SK-N-SH (cell line): ENCODE results near the gene ASXL2. TPM values are rescaled to one million over a fixed set of nuclear protein-coding genes. Genes with fewer than 3 reads are reported as not detected.

Experiments used
- CTCF ChIA-PET: fragments of 300-600, 350-600 bp; formaldehyde crosslinking; extraction: SDS; loops from one replicate; lab custom pipeline; 2021; lab: Yijun Ruan, JAX
- POLR2A ChIA-PET: fragments of 350-600 bp; sonication (Branson Sonifier 250); formaldehyde crosslinking; extraction: SDS; loops from one replicate; lab custom pipeline; 2020; ENCODE audit warnings: antibody characterized with exemption, inconsistent platforms; lab: Yijun Ruan, JAX
- DNase-seq: peaks from one replicate; pipeline ENCODE4 v3.0.0; 2012
- H2AFZ ChIP-seq: fragments of 200-600 bp; sonication (generic); 2 replicates; pipeline ENCODE4 v1.8.1; 2016; ENCODE audit warnings: antibody characterized with exemption, mild to moderate bottlenecking, low read depth
- H3F3A ChIP-seq: fragments of 200-600 bp; sonication (generic); replicated peaks from 2 replicates; pipeline ENCODE3; 2016; ENCODE audit warnings: antibody characterized with exemption, mild to moderate bottlenecking; ENCODE audit not compliant: insufficient read depth
- H3K27ac ChIP-seq, 2 experiments: fragments of 200-500 bp in 1 of 2; fragments of 200-600 bp in 1 of 2; sonication (Bioruptor generic) in 1 of 2; sonication (generic), shearing (Covaris generic) in 1 of 2; 2 replicates each; pipeline versions ENCODE4 v1.5.1 to v1.6.1; 2014 to 2016; ENCODE audit warnings: low read depth in 2 of 2, inconsistent platforms in 1 of 2, low read length in 1 of 2, mild to moderate bottlenecking in 1 of 2, mixed read lengths in 1 of 2
- H3K27me3 ChIP-seq: fragments of 200-600 bp; sonication (generic), shearing (Covaris generic); 2 replicates; pipeline ENCODE4 v1.6.1; 2016; ENCODE audit warnings: mixed run types; ENCODE audit not compliant: insufficient read depth
- H3K36me3 ChIP-seq, 2 experiments: fragments of 200-500 bp in 1 of 2; fragments of 200-600 bp in 1 of 2; sonication (Bioruptor generic) in 1 of 2; sonication (generic) in 1 of 2; replicated peaks in 1 of 2; 2 replicates each; pipeline versions ENCODE3 to v1.5.1; 2014 to 2016; ENCODE audit warnings: low read length in 1 of 2, mild to moderate bottlenecking in 1 of 2; ENCODE audit not compliant: insufficient read depth in 2 of 2, control insufficient read depth in 1 of 2
- H3K4me1 ChIP-seq, 2 experiments: fragments of 200-500 bp in 1 of 2; fragments of 200-600 bp in 1 of 2; sonication (Bioruptor generic) in 1 of 2; sonication (generic), shearing (Covaris generic) in 1 of 2; 2 replicates each; pipeline versions ENCODE4 v1.5.1 to v1.6.1; 2014 to 2016; ENCODE audit warnings: low read depth in 1 of 2, low read length in 1 of 2, mixed run types in 1 of 2; ENCODE audit not compliant: insufficient read depth in 2 of 2, control insufficient read depth in 1 of 2
- H3K4me2 ChIP-seq: fragments of 200-600 bp; sonication (generic), shearing (Covaris generic); 2 replicates; pipeline ENCODE4 v1.6.1; 2017; ENCODE audit warnings: mixed run types
- H3K4me3 ChIP-seq, 2 experiments: fragments of 200-500 bp in 1 of 2; fragments of 200-600 bp in 1 of 2; sonication (Bioruptor generic) in 1 of 2; sonication (generic), shearing (Covaris generic) in 1 of 2; 2 replicates each; pipeline versions ENCODE4 v1.5.1 to v1.8.1; 2014 to 2016; ENCODE audit warnings: low read depth in 2 of 2, inconsistent platforms in 1 of 2, low read length in 1 of 2, mild to moderate bottlenecking in 1 of 2, mixed read lengths in 1 of 2, moderate library complexity in 1 of 2
- H3K79me2 ChIP-seq: fragments of 200-600 bp; sonication (generic); 2 replicates; pipeline ENCODE4 v1.8.1; 2017; ENCODE audit warnings: mild to moderate bottlenecking; ENCODE audit not compliant: insufficient read depth
- H3K9ac ChIP-seq: fragments of 200-600 bp; sonication (generic); 2 replicates; pipeline ENCODE4 v1.6.1; 2017; ENCODE audit warnings: mixed run types
- H3K9me2 ChIP-seq: fragments of 200-600 bp; sonication (generic); 2 replicates; pipeline ENCODE4 v1.6.1; 2017; ENCODE audit warnings: mixed run types
- H3K9me3 ChIP-seq: fragments of 200-600 bp; sonication (generic); 2 replicates; pipeline ENCODE4 v1.6.1; 2017; ENCODE audit warnings: mixed run types, mild to moderate bottlenecking, moderate library complexity
- H4K20me1 ChIP-seq: fragments of 200-600 bp; sonication (generic); 2 replicates; pipeline ENCODE4 v1.6.1; 2017; ENCODE audit warnings: mild to moderate bottlenecking, mixed run types; ENCODE audit not compliant: insufficient read depth
- EP300 ChIP-seq, 2 experiments: IDR thresholded peaks; 2 replicates each; pipeline versions ENCODE4 v1.4.0 to v1.6.1; 2012; ENCODE audit warnings: borderline replicate concordance in 1 of 2, low read depth in 1 of 2, low read length in 1 of 2
- EZH2phosphoT487 ChIP-seq: fragments of 200-600 bp; sonication (generic); IDR thresholded peaks from 2 replicates; pipeline ENCODE4 v1.6.1; 2017; ENCODE audit warnings: low read depth, mixed run types, mild to moderate bottlenecking, antibody characterized with exemption, moderate library complexity, borderline replicate concordance
- FOSL2 ChIP-seq: IDR thresholded peaks from 2 replicates; pipeline ENCODE4 v1.4.0; 2012; ENCODE audit warnings: low read depth, mild to moderate bottlenecking, moderate library complexity, borderline replicate concordance
- FOXM1 ChIP-seq: IDR thresholded peaks from 2 replicates; pipeline ENCODE4 v1.4.0; 2012; ENCODE audit warnings: low read depth, mild to moderate bottlenecking
- GABPA ChIP-seq: IDR thresholded peaks from 2 replicates; pipeline ENCODE4 v1.4.0; 2012; ENCODE audit warnings: low read depth, mild to moderate bottlenecking
- GATA2 ChIP-seq: sonication (generic); formaldehyde crosslinking; IDR thresholded peaks from 2 replicates; pipeline ENCODE4 v1.5.0; 2020; ENCODE audit warnings: mild to moderate bottlenecking, missing genetic modification reagents
- JUND ChIP-seq: IDR thresholded peaks from 2 replicates; pipeline ENCODE4 v1.4.0; 2012
- MXI1 ChIP-seq: IDR thresholded peaks from 2 replicates; pipeline ENCODE4 v1.6.1; 2012; ENCODE audit warnings: mild to moderate bottlenecking, low read depth, low read length, improper control_type of control experiment
- NFIC ChIP-seq: IDR thresholded peaks from 2 replicates; pipeline ENCODE4 v1.4.0; 2012; ENCODE audit warnings: borderline replicate concordance
- PBX3 ChIP-seq: IDR thresholded peaks from 2 replicates; pipeline ENCODE4; 2012
- POLR2AphosphoS5 ChIP-seq: IDR thresholded peaks from 2 replicates; pipeline ENCODE4 v1.6.1; 2012; ENCODE audit warnings: low read depth, low read length
- RAD21 ChIP-seq: IDR thresholded peaks from 2 replicates; pipeline ENCODE4 v1.6.1; 2012; ENCODE audit warnings: mild to moderate bottlenecking, low read length
- RFX5 ChIP-seq: IDR thresholded peaks from 2 replicates; pipeline ENCODE4 v1.6.1; 2012; ENCODE audit warnings: mild to moderate bottlenecking, improper control_type of control experiment, low read length
- RXRA ChIP-seq: IDR thresholded peaks from 2 replicates; pipeline ENCODE4 v1.4.0; 2012; ENCODE audit warnings: low read depth, mild to moderate bottlenecking, borderline replicate concordance
- SIN3A ChIP-seq: IDR thresholded peaks from 2 replicates; pipeline ENCODE4 v1.6.1; 2012; ENCODE audit warnings: low read depth, mild to moderate bottlenecking, low read length, moderate library complexity, borderline replicate concordance
- SMC3 ChIP-seq: IDR thresholded peaks from 2 replicates; pipeline ENCODE4 v1.6.1; 2012; ENCODE audit warnings: low read depth, low read length, improper control_type of control experiment
- TAF1 ChIP-seq: IDR thresholded peaks from 2 replicates; pipeline ENCODE4 v1.6.1; 2012; ENCODE audit warnings: low read depth, mild to moderate bottlenecking, low read length, moderate library complexity, borderline replicate concordance
- TCF12 ChIP-seq: IDR thresholded peaks from 2 replicates; pipeline ENCODE4 v1.4.0; 2012
- TEAD4 ChIP-seq: IDR thresholded peaks from 2 replicates; pipeline ENCODE4 v1.4.0; 2012; ENCODE audit warnings: mild to moderate bottlenecking, borderline replicate concordance; ENCODE audit not compliant: insufficient read depth
- USF1 ChIP-seq: IDR thresholded peaks from 2 replicates; pipeline ENCODE4 v1.4.0; 2012; ENCODE audit warnings: low read depth, borderline replicate concordance
- USF2 ChIP-seq: fragments of 150-350 bp; IDR thresholded peaks from 2 replicates; pipeline ENCODE4 v1.6.1; 2017; ENCODE audit warnings: antibody characterized with exemption, low read length, low read depth, borderline replicate concordance
- YY1 ChIP-seq: IDR thresholded peaks from 2 replicates; pipeline ENCODE4 v1.4.0; 2012; ENCODE audit warnings: low read depth, mild to moderate bottlenecking
- ZBTB33 ChIP-seq: IDR thresholded peaks from 2 replicates; pipeline ENCODE4 v1.4.0; 2012; ENCODE audit warnings: low read depth, borderline replicate concordance
- WGBS: methylation state at CpG from one replicate; pipeline ENCODE4 v1.1.6; 2017; ENCODE audit warnings: low lambda C conversion rate; 5-methylcytosine and 5-hydroxymethylcytosine counted together
- polyA plus RNA-seq, 3 experiments: library from polyadenylated mRNA; depleted of rRNA; stranded (reverse); fragments of >200 nt; gene quantifications; 2 replicates each; pipeline ENCODE4 v1.2.3, GENCODE V29; 2012

ASXL2 gene
- polyA plus RNA-seq, 1 of the 3 experiments (the other 2 are of a cell fraction): 4.8 TPM

GRCh38 chr2:25692143-25692542 is 186.1 kb downstream of the ASXL2 start:
- Histone ChIP-seq H3K27ac (no peak overlapping the region), H3F3A (no peaks in the 10 kb centered on the region), H3K4me3 (no peak overlapping the region), H2AFZ (no peak overlapping the region), H3K4me1 (no peaks in the 10 kb centered on the region), H3K4me2 (no peak overlapping the region), H3K9ac (no peak overlapping the region), H4K20me1 (no peaks in the 10 kb centered on the region), H3K9me3 (no peaks in the 10 kb centered on the region), H3K27me3 (no peaks in the 10 kb centered on the region), H3K36me3 (no peaks in the 10 kb centered on the region), H3K79me2 (no peaks in the 10 kb centered on the region), H3K9me2 (no peaks in the 10 kb centered on the region)
- ChIA-PET CTCF (interaction anchor here (1.3 to 8.4 kb wide), 3 partner anchors 8 to 22 kb away, joined by 3 to 101 read pairs (median 3); no protein-coding TSS in a partner anchor), POLR2A (no interaction called here)
- no peak for DNase-seq
- TF ChIP-seq FOXM1: no peak
- TF ChIP-seq USF1: no peak
- TF ChIP-seq FOSL2: no peak
- TF ChIP-seq EP300 (IDR thresholded peaks at IDR 0.05; ENCODE audit: borderline replicate concordance in 1 of 2, low read depth in 1 of 2, low read length in 1 of 2): no peak
- no peak for TF ChIP-seq USF2
- no peak for TF ChIP-seq SMC3
- no peak for TF ChIP-seq NFIC
- no peak for TF ChIP-seq RAD21
- TF ChIP-seq JUND: no peak
- TF ChIP-seq RXRA: no peak
- TF ChIP-seq TCF12: no peak
- TF ChIP-seq GABPA: no peak
- TF ChIP-seq YY1: no peak
- TF ChIP-seq RFX5: no peak
- no peak for TF ChIP-seq EZH2phosphoT487
- no peak for TF ChIP-seq MXI1
- no peak for TF ChIP-seq POLR2AphosphoS5
- WGBS: 77% methylated on average over 4 of the region's 4 CpGs

- Histone ChIP-seq H2AFZ (no peak overlapping the region), H3K4me2 (no peak overlapping the region), H3K9ac (no peak overlapping the region), H3K27me3 (no peaks in the 10 kb centered on the region), H3K79me2 (no peaks in the 10 kb centered on the region), H3K9me2 (no peaks in the 10 kb centered on the region), H3K9me3 (no peaks in the 10 kb centered on the region), H3K36me3 (no peaks in the 10 kb centered on the region), H3K4me3 (no peak overlapping the region), H3F3A (no peaks in the 10 kb centered on the region), H4K20me1 (no peaks in the 10 kb centered on the region), H3K4me1 (no peaks in the 10 kb centered on the region), H3K27ac (no peak overlapping the region)
- CTCF ChIA-PET: interaction anchor here (1.1 to 8.4 kb wide), 2 partner anchors 10 to 524 kb away, joined by 3 to 101 read pairs; no protein-coding TSS in a partner anchor
- POLR2A ChIA-PET: no interaction called here
- WGBS: 33% methylated on average over 1 of the region's 1 CpG
- TF ChIP-seq ZBTB33 (no peak), GATA2 (no peak), TEAD4 (no peak), MXI1 (no peak), RFX5 (no peak), YY1 (no peak), GABPA (no peak), SIN3A (no peak), SMC3 (no peak), FOXM1 (no peak), TAF1 (no peak), PBX3 (no peak)
- DNase-seq: no peak
Observed at GRCh38 chr2:25690058-25690457, 188.2 kb downstream of the ASXL2 start.
